Hematopoietic multipotent progenitor cell treated with erythropoietin and hydrocortisone succinate and interleukin-3 and kit ligand, for 17 days (in vitro differentiated cells): Measurements from ENCODE around the gene TLN1.

Source experiments
- DNase-seq: peaks from one replicate; pipeline ENCODE4 v3.0.0-alpha.2; 2015; ENCODE audit warnings: low spot score

Gene TLN1

GRCh38 chr9:35683323-35683722 lies 48.7 kb downstream of the TLN1 start:
- DNase-seq = no peak

- no peak for DNase-seq
Measured at GRCh38 chr9:35682520-35683315, 49.3 kb downstream of the TLN1 start.

- no peak for DNase-seq
Measured at GRCh38 chr9:35682051-35682450, 49.9 kb downstream of the TLN1 start.

- DNase-seq = no peak
Measured at GRCh38 chr9:35681341-35682002, 50.5 kb downstream of the TLN1 start.

- DNase-seq = no peak
Measured at GRCh38 chr9:35680331-35681105, 51.5 kb downstream of the TLN1 start.

GRCh38 chr9:35679766-35680330 lies 52.1 kb downstream of the TLN1 start:
- DNase-seq = no peak

GRCh38 chr9:35679091-35679490 lies 52.9 kb downstream of the TLN1 start:
- DNase-seq = no peak

- no peak for DNase-seq
Measured at GRCh38 chr9:35675732-35676392, 56.1 kb downstream of the TLN1 start.

GRCh38 chr9:35675204-35675603 lies 56.8 kb downstream of the TLN1 start:
- DNase-seq = no peak

- no peak for DNase-seq
Measured at GRCh38 chr9:35674025-35674361, 58.0 kb downstream of the TLN1 start.

- DNase-seq = no peak
Measured at GRCh38 chr9:35673132-35674024, 58.6 kb downstream of the TLN1 start, which contains the start of gene CA9. Gene CA9 (plus strand): TSS chr9:35673928. CDS start chr9:35673960, 32 bp downstream.

GRCh38 chr9:35669331-35670145 lies 62.5 kb downstream of the TLN1 start:
- no peak for DNase-seq

- DNase-seq = no peak
Measured at GRCh38 chr9:35667939-35668338, 64.1 kb downstream of the TLN1 start.

- no peak for DNase-seq
Measured at GRCh38 chr9:35666549-35666948, 65.4 kb downstream of the TLN1 start.

GRCh38 chr9:35666045-35666444 lies 66.0 kb downstream of the TLN1 start:
- no peak for DNase-seq

GRCh38 chr9:35665471-35665818 lies 66.5 kb downstream of the TLN1 start:
- no peak for DNase-seq

GRCh38 chr9:35664531-35665470 lies 67.2 kb downstream of the TLN1 start, which contains the start of gene ARHGEF39:
Gene ARHGEF39 (minus strand): TSS chr9:35665195. CDS start chr9:35665169, 26 bp downstream.
- peak; percentile 72 for DNase-seq

GRCh38 chr9:35662437-35662836 lies 69.6 kb downstream of the TLN1 start:
- DNase-seq = no peak
